ENCODE data around the gene GSKIP. TPM values are rescaled to one million over a fixed set of nuclear protein-coding genes. Genes with fewer than 3 reads are reported as not detected.

GSKIP gene
- polyA plus RNA-seq, 1 of the 3 experiments (the other 2 are of a cell fraction), result 13.6 TPM

- TF ChIP-seq, protein P1, sequence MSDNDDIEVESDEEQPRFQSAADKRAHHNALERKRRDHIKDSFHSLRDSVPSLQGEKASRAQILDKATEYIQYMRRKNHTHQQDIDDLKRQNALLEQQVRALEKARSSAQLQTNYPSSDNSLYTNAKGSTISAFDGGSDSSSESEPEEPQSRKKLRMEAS (IDR thresholded peaks at IDR 0.05; ENCODE audit: low read depth), result no peak
- TF ChIP-seq, protein P2, sequence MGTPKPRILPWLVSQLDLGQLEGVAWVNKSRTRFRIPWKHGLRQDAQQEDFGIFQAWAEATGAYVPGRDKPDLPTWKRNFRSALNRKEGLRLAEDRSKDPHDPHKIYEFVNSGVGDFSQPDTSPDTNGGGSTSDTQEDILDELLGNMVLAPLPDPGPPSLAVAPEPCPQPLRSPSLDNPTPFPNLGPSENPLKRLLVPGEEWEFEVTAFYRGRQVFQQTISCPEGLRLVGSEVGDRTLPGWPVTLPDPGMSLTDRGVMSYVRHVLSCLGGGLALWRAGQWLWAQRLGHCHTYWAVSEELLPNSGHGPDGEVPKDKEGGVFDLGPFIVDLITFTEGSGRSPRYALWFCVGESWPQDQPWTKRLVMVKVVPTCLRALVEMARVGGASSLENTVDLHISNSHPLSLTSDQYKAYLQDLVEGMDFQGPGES (IDR thresholded peaks at IDR 0.05; ENCODE audit: low read depth, low read length), result no peak
- ChIA-PET CTCF (no interaction called here), POLR2A (no interaction called here)
- Histone ChIP-seq H3K79me2 (ENCODE audit: insufficient read depth) (no peaks in the 10 kb centered on the region), H3K4me1 (ENCODE audit: control insufficient read depth in 1 of 2, insufficient read depth in 2 of 2, low read depth in 1 of 2, low read length in 1 of 2) (no peaks in the 10 kb centered on the region), H3K9me3 (no peaks in the 10 kb centered on the region), H3K27me3 (ENCODE audit: insufficient read depth) (no peaks in the 10 kb centered on the region), H4K20me1 (ENCODE audit: insufficient read depth) (no peaks in the 10 kb centered on the region), H3K4me2 (no peak overlapping the region), H3K4me3 (ENCODE audit: low read depth in 2 of 2, low read length in 1 of 2) (no peak overlapping the region), H3K27ac (ENCODE audit: low read depth in 2 of 2, low read length in 1 of 2) (no peak overlapping the region), H3F3A (replicated peaks; ENCODE audit: insufficient read depth) (no peaks in the 10 kb centered on the region), H3K9me2 (no peaks in the 10 kb centered on the region), H2AFZ (ENCODE audit: low read depth) (no peak overlapping the region), H3K9ac (no peak overlapping the region), H3K36me3 (replicated peaks in 1 of 2; ENCODE audit: control insufficient read depth in 1 of 2, insufficient read depth in 2 of 2, low read length in 1 of 2) (no peaks in the 10 kb centered on the region)
- WGBS (ENCODE audit: low lambda C conversion rate), result 81% methylated on average over 9 of the region's 9 CpGs
- no peak for DNase-seq
Observed at GRCh38 chr14:96399405-96399804, 36.1 kb downstream of the GSKIP start.

- Histone ChIP-seq H3K79me2 (ENCODE audit: insufficient read depth) (no peaks in the 10 kb centered on the region), H4K20me1 (ENCODE audit: insufficient read depth) (no peaks in the 10 kb centered on the region), H3K9me3 (no peaks in the 10 kb centered on the region), H3K27me3 (ENCODE audit: insufficient read depth) (no peaks in the 10 kb centered on the region), H3F3A (replicated peaks; ENCODE audit: insufficient read depth) (no peaks in the 10 kb centered on the region), H3K4me2 (no peak overlapping the region), H3K9me2 (no peaks in the 10 kb centered on the region), H2AFZ (ENCODE audit: low read depth) (no peak overlapping the region), H3K27ac (ENCODE audit: low read depth in 2 of 2, low read length in 1 of 2) (no peak overlapping the region), H3K4me3 (ENCODE audit: low read depth in 2 of 2, low read length in 1 of 2) (no peak overlapping the region), H3K9ac (no peak overlapping the region), H3K36me3 (replicated peaks in 1 of 2; ENCODE audit: control insufficient read depth in 1 of 2, insufficient read depth in 2 of 2, low read length in 1 of 2) (no peaks in the 10 kb centered on the region), H3K4me1 (ENCODE audit: control insufficient read depth in 1 of 2, insufficient read depth in 2 of 2, low read depth in 1 of 2, low read length in 1 of 2) (no peaks in the 10 kb centered on the region)
- TF ChIP-seq USF2 (IDR thresholded peaks at IDR 0.05; ENCODE audit: borderline replicate concordance, low read depth, low read length) (no peak), EZH2phosphoT487 (IDR thresholded peaks at IDR 0.05; ENCODE audit: borderline replicate concordance, low read depth) (no peak), SMC3 (IDR thresholded peaks at IDR 0.05; ENCODE audit: low read depth, low read length) (no peak), YY1 (IDR thresholded peaks at IDR 0.05; ENCODE audit: low read depth) (no peak), MEF2A (IDR thresholded peaks at IDR 0.05; ENCODE audit: borderline replicate concordance, low read depth) (no peak), NFIC (IDR thresholded peaks at IDR 0.05; ENCODE audit: borderline replicate concordance) (no peak), SIN3A (IDR thresholded peaks at IDR 0.05; ENCODE audit: borderline replicate concordance, low read depth, low read length) (no peak)
- WGBS (ENCODE audit: low lambda C conversion rate), result 79% methylated on average over 5 of the region's 5 CpGs
- CTCF ChIA-PET, result no interaction called here
- no peak for DNase-seq
- POLR2A ChIA-PET, result no interaction called here
Observed at GRCh38 chr14:96400495-96400894, 37.2 kb downstream of the GSKIP start.

GRCh38 chr14:96403409-96403808 is 40.1 kb downstream of the GSKIP start:
- Histone ChIP-seq H3K4me3 (ENCODE audit: low read depth in 2 of 2, low read length in 1 of 2) (no peak overlapping the region), H3K4me1 (ENCODE audit: control insufficient read depth in 1 of 2, insufficient read depth in 2 of 2, low read depth in 1 of 2, low read length in 1 of 2) (no peaks in the 10 kb centered on the region), H4K20me1 (ENCODE audit: insufficient read depth) (no peaks in the 10 kb centered on the region), H2AFZ (ENCODE audit: low read depth) (no peak overlapping the region), H3F3A (replicated peaks; ENCODE audit: insufficient read depth) (no peaks in the 10 kb centered on the region), H3K9me3 (no peaks in the 10 kb centered on the region), H3K9me2 (no peaks in the 10 kb centered on the region), H3K27me3 (ENCODE audit: insufficient read depth) (no peaks in the 10 kb centered on the region), H3K4me2 (no peak overlapping the region), H3K79me2 (ENCODE audit: insufficient read depth) (no peaks in the 10 kb centered on the region), H3K9ac (no peak overlapping the region), H3K36me3 (replicated peaks in 1 of 2; ENCODE audit: control insufficient read depth in 1 of 2, insufficient read depth in 2 of 2, low read length in 1 of 2) (no peaks in the 10 kb centered on the region), H3K27ac (ENCODE audit: low read depth in 2 of 2, low read length in 1 of 2) (no peak overlapping the region)
- WGBS (ENCODE audit: low lambda C conversion rate), result 87% methylated on average over 3 of the region's 3 CpGs
- no peak for DNase-seq
- no peak for TF ChIP-seq FOXJ3 (CRISPR knock-in tag; IDR thresholded peaks at IDR 0.05)
- ChIA-PET POLR2A (no interaction called here), CTCF (interaction anchor here (0.8 to 1.2 kb wide), 2 partner anchors 107 to 302 kb away, joined by 3 to 5 read pairs; no protein-coding TSS in a partner anchor)
